Measurements from ENCODE around the gene LRP5.

Gene LRP5

GRCh38 chr11:68480193-68480592 lies 167.8 kb downstream of the LRP5 start:
- Histone ChIP-seq H3K4me2 (ENCODE audit: low read depth, low read length, poor library complexity, severe bottlenecking) (no peak overlapping the region), H4K20me1 (ENCODE audit: insufficient read depth, low read length, poor library complexity, severe bottlenecking) (peaks cover 85% of the 10 kb centered on the region), H3K27me3 (ENCODE audit: insufficient read depth, low read length, poor library complexity, severe bottlenecking) (no peaks in the 10 kb centered on the region), H3K9me2 (replicated peaks; ENCODE audit: low read depth, low read length) (no peaks in the 10 kb centered on the region), H2AFZ (ENCODE audit: low read length) (no peak overlapping the region), H3K79me2 (ENCODE audit: insufficient read depth, low read length) (peaks cover 95% of the 10 kb centered on the region), H3K36me3 (ENCODE audit: insufficient read depth, low read length) (peaks cover 12% of the 10 kb centered on the region; the same call in 1 of the 2 replicates), H3K4me1 (ENCODE audit: insufficient read depth, low read length, poor library complexity, severe bottlenecking) (no peaks in the 10 kb centered on the region), H3K9me3 (ENCODE audit: insufficient read depth, low read depth, low read length) (no peaks in the 10 kb centered on the region; the same call in 1 of the 2 replicates), H3K4me3 (ENCODE audit: low read length, poor library complexity, severe bottlenecking) (no peak overlapping the region), H3K9ac (ENCODE audit: low read depth, low read length, poor library complexity, severe bottlenecking) (no peak overlapping the region), H3F3A (ENCODE audit: low read depth) (no peaks in the 10 kb centered on the region)
- no peak for TF ChIP-seq CTCF (conservative IDR thresholded peaks at IDR 0.05; ENCODE audit: low read length)
- TF ChIP-seq EZH2phosphoT487 (IDR thresholded peaks at IDR 0.05; ENCODE audit: borderline replicate concordance): no peak

- no peaks in the 10 kb centered on the region; the same call in 1 of the 2 replicates for H3K9me3 ChIP-seq (ENCODE audit: insufficient read depth, low read depth, low read length)
- no peak overlapping the region for H3K4me3 ChIP-seq (ENCODE audit: low read length, poor library complexity, severe bottlenecking)
- no peak overlapping the region for H3K9ac ChIP-seq (ENCODE audit: low read depth, low read length, poor library complexity, severe bottlenecking)
- peaks cover 93% of the 10 kb centered on the region for H4K20me1 ChIP-seq (ENCODE audit: insufficient read depth, low read length, poor library complexity, severe bottlenecking)
- no peak overlapping the region for H2AFZ ChIP-seq (ENCODE audit: low read length)
- peaks cover 12% of the 10 kb centered on the region; the same call in 1 of the 2 replicates for H3K36me3 ChIP-seq (ENCODE audit: insufficient read depth, low read length)
- TF ChIP-seq EZH2phosphoT487 (IDR thresholded peaks at IDR 0.05; ENCODE audit: borderline replicate concordance) (no peak), CTCF (conservative IDR thresholded peaks at IDR 0.05; ENCODE audit: low read length) (no peak)
- H3K27me3 ChIP-seq (ENCODE audit: insufficient read depth, low read length, poor library complexity, severe bottlenecking): no peaks in the 10 kb centered on the region
- no peak overlapping the region for H3K4me2 ChIP-seq (ENCODE audit: low read depth, low read length, poor library complexity, severe bottlenecking)
- H3K79me2 ChIP-seq (ENCODE audit: insufficient read depth, low read length): peaks cover 98% of the 10 kb centered on the region
- H3K4me1 ChIP-seq (ENCODE audit: insufficient read depth, low read length, poor library complexity, severe bottlenecking): no peaks in the 10 kb centered on the region
- H3K9me2 ChIP-seq (replicated peaks; ENCODE audit: low read depth, low read length): no peaks in the 10 kb centered on the region
- no peaks in the 10 kb centered on the region for H3F3A ChIP-seq (ENCODE audit: low read depth)
These were observed 168.6 kb downstream of the LRP5 start for GRCh38 chr11:68480852-68481510.

DNA sequence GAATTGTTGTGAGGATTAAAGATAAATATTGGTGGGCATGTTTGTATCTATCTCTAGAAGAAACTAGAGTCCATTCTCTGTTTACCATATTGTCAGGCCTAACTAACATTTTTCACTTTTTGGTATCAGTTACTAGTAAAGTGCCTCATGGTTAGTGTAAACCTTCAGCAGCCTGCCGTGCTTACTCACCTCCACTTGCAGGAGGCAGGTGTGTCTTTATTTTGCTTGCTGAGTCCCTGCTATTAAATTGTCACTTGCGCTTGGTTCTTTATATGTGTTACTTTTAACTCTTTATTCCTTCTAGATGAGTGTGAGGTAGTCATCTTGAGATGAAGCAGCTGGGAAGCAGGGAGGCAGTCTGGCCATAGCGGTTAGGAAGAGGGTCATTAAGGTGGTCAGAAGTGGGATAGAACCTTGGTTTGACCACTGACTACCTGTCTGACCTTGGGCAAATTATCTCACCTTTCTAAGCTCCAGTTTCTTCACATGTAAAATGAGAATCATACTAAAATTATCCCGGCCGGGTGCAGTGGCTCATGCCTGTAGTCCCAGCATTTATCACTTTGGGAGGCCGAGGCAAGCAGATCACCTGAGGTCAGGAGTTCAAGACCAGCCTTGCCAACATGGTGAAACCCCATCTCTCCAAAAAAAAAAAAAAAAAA lies 169.3 kb downstream of the LRP5 start:
- Histone ChIP-seq H3K4me2 (ENCODE audit: low read depth, low read length, poor library complexity, severe bottlenecking) (no peak overlapping the region), H3K9ac (ENCODE audit: low read depth, low read length, poor library complexity, severe bottlenecking) (no peak overlapping the region), H3K4me1 (ENCODE audit: insufficient read depth, low read length, poor library complexity, severe bottlenecking) (peaks cover under 1% of the 10 kb centered on the region), H4K20me1 (ENCODE audit: insufficient read depth, low read length, poor library complexity, severe bottlenecking) (peaks cover 96% of the 10 kb centered on the region), H3K27me3 (ENCODE audit: insufficient read depth, low read length, poor library complexity, severe bottlenecking) (no peaks in the 10 kb centered on the region), H3K9me3 (ENCODE audit: insufficient read depth, low read depth, low read length) (no peaks in the 10 kb centered on the region; the same call in 1 of the 2 replicates), H3F3A (ENCODE audit: low read depth) (no peaks in the 10 kb centered on the region), H3K79me2 (ENCODE audit: insufficient read depth, low read length) (peaks cover 100% of the 10 kb centered on the region), H3K36me3 (ENCODE audit: insufficient read depth, low read length) (peaks cover 12% of the 10 kb centered on the region; the same call in 1 of the 2 replicates), H2AFZ (ENCODE audit: low read length) (no peak overlapping the region), H3K9me2 (replicated peaks; ENCODE audit: low read depth, low read length) (no peaks in the 10 kb centered on the region), H3K4me3 (ENCODE audit: low read length, poor library complexity, severe bottlenecking) (no peak overlapping the region)
- TF ChIP-seq CTCF (conservative IDR thresholded peaks at IDR 0.05; ENCODE audit: low read length): no peak
- no peak for TF ChIP-seq EZH2phosphoT487 (IDR thresholded peaks at IDR 0.05; ENCODE audit: borderline replicate concordance)

Data from Loucy (cell line).